B cell (primary cell): ENCODE measurements around the gene SCAND1. TPM values are rescaled to one million over a fixed set of nuclear protein-coding genes. Genes with fewer than 3 reads are reported as not detected.
"Not testable (repeated sequence)": the region's sequence is repeated elsewhere in the genome, so short reads cannot be mapped to it uniquely, and the experiment has no call there.

ENCODE experiments used
- ATAC-seq: fragments of 200-7000 bp; cut with Tn5 transposase; one replicate; pipeline ENCODE4 v1.10.0; 2021; ENCODE audit warnings: low read depth, mild to moderate bottlenecking, moderate number of reproducible peaks, moderate library complexity
- CTCF ChIA-PET: fragments of 350-600 bp; sonication (Branson Sonifier 250); formaldehyde crosslinking; loops from one replicate; lab custom pipeline; 2021; ENCODE audit warnings: antibody characterized with exemption, inconsistent platforms; lab: Charles Lee
- POLR2A ChIA-PET: fragments of 350-600 bp; sonication (Branson Sonifier 250); formaldehyde crosslinking; loops from one replicate; lab custom pipeline; 2021; ENCODE audit warnings: antibody characterized with exemption; lab: Charles Lee
- DNase-seq: peaks from one replicate; pipeline ENCODE4 v3.0.0; 2013
- H2AFZ ChIP-seq: 2 replicates; pipeline ENCODE4 v1.6.1; 2012; ENCODE audit warnings: mild to moderate bottlenecking, low read depth, low read length; ENCODE audit not compliant: insufficient read depth, poor library complexity, severe bottlenecking
- H3K27ac ChIP-seq, 2 donors: 1 replicate in 1 of 2; 2 replicates in 1 of 2; pipeline ENCODE4 v1.5.1; 2012 to 2013; ENCODE audit warnings: low read length in 2 of 2, mild to moderate bottlenecking in 2 of 2, moderate library complexity in 1 of 2
- H3K27me3 ChIP-seq, 4 experiments: fragments of 200-600 bp in 1 of 4; sonication (generic) in 1 of 4; replicated peaks in 1 of 4; 1 replicate in 2 of 4; 2 replicates in 2 of 4; pipeline versions ENCODE4 v1.6.1 to v1.7.0; 2013 to 2016; ENCODE audit warnings: low read length in 3 of 4, mild to moderate bottlenecking in 2 of 4, mixed read lengths in 1 of 4, moderate library complexity in 1 of 4; ENCODE audit not compliant: insufficient read depth in 4 of 4, control insufficient read depth in 3 of 4; ENCODE audit errors: control extremely low read depth in 1 of 4
- H3K36me3 ChIP-seq, 2 experiments: replicated peaks in 1 of 2; 1 replicate in 1 of 2; 2 replicates in 1 of 2; pipeline versions ENCODE4 v1.6.1 to v1.7.1; 2013; ENCODE audit warnings: low read length in 1 of 2; ENCODE audit not compliant: insufficient read depth in 2 of 2, control insufficient read depth in 1 of 2; ENCODE audit errors: control extremely low read depth in 1 of 2, extremely low read depth in 1 of 2
- H3K4me1 ChIP-seq, 2 donors: fragments of 200-600 bp in 1 of 2; sonication (generic) in 1 of 2; 1 replicate in 1 of 2; 2 replicates in 1 of 2; pipeline versions ENCODE4 v1.5.1 to v1.6.1; 2013 to 2017; ENCODE audit warnings: low read length in 2 of 2; ENCODE audit not compliant: control insufficient read depth in 2 of 2, insufficient read depth in 2 of 2
- H3K4me2 ChIP-seq: replicated peaks from 2 replicates; pipeline ENCODE3; 2012; ENCODE audit warnings: mild to moderate bottlenecking, low read depth, low read length; ENCODE audit not compliant: poor library complexity, severe bottlenecking
- H3K4me3 ChIP-seq, 5 experiments: fragments of 200-600 bp in 1 of 5; sonication (generic) in 1 of 5; 1 replicate in 3 of 5; 2 replicates in 2 of 5; pipeline versions ENCODE4 v1.5.1 to v1.7.0; 2011 to 2016; ENCODE audit warnings: low read length in 4 of 5, mild to moderate bottlenecking in 4 of 5, low read depth in 2 of 5, control low read depth in 1 of 5, moderate library complexity in 1 of 5; ENCODE audit not compliant: insufficient read depth in 1 of 5; ENCODE audit errors: control extremely low read depth in 1 of 5, extremely low read depth in 1 of 5
- H3K79me2 ChIP-seq: fragments of 200-600 bp; sonication (generic); one replicate; pipeline ENCODE4 v1.6.0; 2016; ENCODE audit warnings: low read length; ENCODE audit not compliant: control insufficient read depth, insufficient read depth
- H3K9ac ChIP-seq: fragments of 200-600 bp; sonication (generic); 2 replicates; pipeline ENCODE4 v1.6.1; 2017; ENCODE audit warnings: mild to moderate bottlenecking, low read length, moderate library complexity
- H3K9me3 ChIP-seq, 3 donors: one replicate each; pipeline versions ENCODE4 v1.6.1 to v1.7.1; 2013; ENCODE audit warnings: low read length in 2 of 3; ENCODE audit not compliant: control insufficient read depth in 2 of 3, insufficient read depth in 1 of 3; ENCODE audit errors: control extremely low read depth in 1 of 3
- H4K20me1 ChIP-seq: 2 replicates; pipeline ENCODE4 v1.6.0; 2012; ENCODE audit warnings: mild to moderate bottlenecking, low read length; ENCODE audit not compliant: insufficient read depth, control insufficient read depth, poor library complexity, severe bottlenecking
- H3K27ac Mint-ChIP-seq: one replicate; pipeline ENCODE4 v1.8.0; 2021; ENCODE audit warnings: mixed read lengths
- H3K27me3 Mint-ChIP-seq: one replicate; pipeline ENCODE4 v1.8.0; 2021; ENCODE audit warnings: mixed read lengths
- H3K4me1 Mint-ChIP-seq: one replicate; pipeline ENCODE4 v1.8.0; 2021; ENCODE audit warnings: mixed read lengths
- H3K4me3 Mint-ChIP-seq: one replicate; pipeline ENCODE4 v1.8.0; 2021; ENCODE audit warnings: mixed read lengths
- H3K9me3 Mint-ChIP-seq: one replicate; pipeline ENCODE4 v1.8.0; 2022; ENCODE audit warnings: mixed read lengths; ENCODE audit not compliant: insufficient read depth
- EZH2 ChIP-seq: IDR thresholded peaks from 2 replicates; pipeline ENCODE4 v1.6.1; 2012; ENCODE audit warnings: borderline replicate concordance, low read depth, mild to moderate bottlenecking, moderate library complexity, low read length; ENCODE audit not compliant: insufficient read depth, poor library complexity, severe bottlenecking
- WGBS: methylation state at CpG from one replicate; pipeline ENCODE4 v1.1.5; 2013; ENCODE audit warnings: missing lambda C conversion rate; ENCODE audit not compliant: insufficient coverage; 5-methylcytosine and 5-hydroxymethylcytosine counted together
- intact Hi-C: fragments of 100-400 bp; cut with micrococcal nuclease; formaldehyde crosslinking; loops from one replicate; pipeline ENCODE4 v1.10.0; 2022
- polyA plus RNA-seq: library from polyadenylated mRNA; depleted of rRNA; stranded (reverse); fragments of >200 nt; gene quantifications from 2 replicates; pipeline ENCODE4 v1.2.3, GENCODE V29; 2012
- total RNA-seq, 2 donors: library from RNA; stranded (reverse); fragments of 120-200 nt in 1 of 2; gene quantifications; 1 replicate in 1 of 2; 2 replicates in 1 of 2; pipeline versions ENCODE4 v1.2.3 to v1.2.4, GENCODE V29; 2013 to 2022

The SCAND1 gene
- total and polyA plus RNA-seq, 2 donors (not counting 1 experiment from before 2014, with no cell fraction given): 42.0 to 102 TPM

- H3K9me3 Mint-ChIP-seq: no peaks in the 10 kb centered on the region
- peak overlapping the region; percentile 72 to 96 (median 88) for H3K4me3 ChIP-seq
- peak overlapping the region; percentile 83 for H3K4me2 ChIP-seq
- WGBS: 100% methylated on average over 1 of the region's 6 CpGs
- peak overlapping the region; percentile 98 to 99 for H3K27ac ChIP-seq
- H3K27me3 Mint-ChIP-seq: no peaks in the 10 kb centered on the region
- no peak for TF ChIP-seq EZH2
- peak overlapping the region; percentile 100 for H3K27ac Mint-ChIP-seq
- ATAC-seq (no peak), DNase-seq (peak; percentile 41)
- H3K4me1 ChIP-seq: peaks cover 17 to 24% of the 10 kb centered on the region in 2 donors
- intact Hi-C loops: loop anchor here (5.0 to 10.0 kb wide), 6 partner anchors 410 to 1838 kb away; partner anchors contain the start of genes DSN1, EIF2S2, EIF6 and ERGIC3
- CTCF ChIA-PET: interaction anchor here (1.2 to 3.7 kb wide), 3 partner anchors 15 to 210 kb away, joined by 3 to 31 read pairs (median 12); partner anchors contain the start of gene RBM39
- peaks cover 14% of the 10 kb centered on the region for H4K20me1 ChIP-seq
- H3K36me3 ChIP-seq: peaks cover 0 to 17% of the 10 kb centered on the region in 2 experiments
- POLR2A ChIA-PET: interaction anchor here (1.1 to 3.2 kb wide), 7 partner anchors 40 to 668 kb away, joined by 3 to 20 read pairs (median 7); partner anchors contain the start of genes AAR2, CPNE1, EIF6 and RBM12
- no peaks in the 10 kb centered on the region for H3K9me3 ChIP-seq
- H3K79me2 ChIP-seq: peaks cover 25% of the 10 kb centered on the region
- peak overlapping the region; percentile 100 for H3K4me3 Mint-ChIP-seq
- no peaks in the 10 kb centered on the region for H3K27me3 ChIP-seq
- H3K9ac ChIP-seq: peak overlapping the region; percentile 95
- no peak overlapping the region for H2AFZ ChIP-seq
- peaks cover 22% of the 10 kb centered on the region for H3K4me1 Mint-ChIP-seq
Measured at GRCh38 chr20:35952480-35953386, 1.6 kb downstream of the SCAND1 start.

- H3K9ac ChIP-seq, H2AFZ ChIP-seq, H3K27ac Mint-ChIP-seq, H3K4me3 ChIP-seq, ATAC-seq, H3K27me3 ChIP-seq, H3K4me2 ChIP-seq, H3K9me3 ChIP-seq, DNase-seq, H3K4me3 Mint-ChIP-seq, H3K27me3 Mint-ChIP-seq, CTCF ChIA-PET, H3K9me3 Mint-ChIP-seq: not testable (repeated sequence)
- H3K27ac ChIP-seq: peak overlapping the region; percentile 98 to 99
- H3K79me2 ChIP-seq: peaks cover 29% of the 10 kb centered on the region
- peaks cover 17 to 24% of the 10 kb centered on the region in 2 donors for H3K4me1 ChIP-seq
- H3K4me1 Mint-ChIP-seq: peaks cover 22% of the 10 kb centered on the region
- 97% methylated on average over 7 of the region's 14 CpGs for WGBS
- POLR2A ChIA-PET: interaction anchor here (0.7 kb wide), 1 partner anchor 9 kb away, joined by 3 read pairs; no protein-coding TSS in a partner anchor
- H3K36me3 ChIP-seq: peaks cover 0 to 24% of the 10 kb centered on the region in 2 experiments
- H4K20me1 ChIP-seq: peaks cover 14% of the 10 kb centered on the region
- intact Hi-C loops: loop anchor here (5.0 to 10.0 kb wide), 6 partner anchors 410 to 1837 kb away; partner anchors contain the start of genes DSN1, EIF2S2, EIF6 and ERGIC3
Measured at GRCh38 chr20:35952080-35952479, 2.2 kb downstream of the SCAND1 start.
